HG03095 (cell line): ENCODE measurements around the gene GALNT9.

Experiments
- ATAC-seq: cut with Tn5 transposase; IDR thresholded peaks from one replicate; pipeline ENCODE4 v1.9.1; 2021; ENCODE audit warnings: moderate library complexity; ENCODE audit not compliant: unreplicated experiment

The GALNT9 gene

DNA sequence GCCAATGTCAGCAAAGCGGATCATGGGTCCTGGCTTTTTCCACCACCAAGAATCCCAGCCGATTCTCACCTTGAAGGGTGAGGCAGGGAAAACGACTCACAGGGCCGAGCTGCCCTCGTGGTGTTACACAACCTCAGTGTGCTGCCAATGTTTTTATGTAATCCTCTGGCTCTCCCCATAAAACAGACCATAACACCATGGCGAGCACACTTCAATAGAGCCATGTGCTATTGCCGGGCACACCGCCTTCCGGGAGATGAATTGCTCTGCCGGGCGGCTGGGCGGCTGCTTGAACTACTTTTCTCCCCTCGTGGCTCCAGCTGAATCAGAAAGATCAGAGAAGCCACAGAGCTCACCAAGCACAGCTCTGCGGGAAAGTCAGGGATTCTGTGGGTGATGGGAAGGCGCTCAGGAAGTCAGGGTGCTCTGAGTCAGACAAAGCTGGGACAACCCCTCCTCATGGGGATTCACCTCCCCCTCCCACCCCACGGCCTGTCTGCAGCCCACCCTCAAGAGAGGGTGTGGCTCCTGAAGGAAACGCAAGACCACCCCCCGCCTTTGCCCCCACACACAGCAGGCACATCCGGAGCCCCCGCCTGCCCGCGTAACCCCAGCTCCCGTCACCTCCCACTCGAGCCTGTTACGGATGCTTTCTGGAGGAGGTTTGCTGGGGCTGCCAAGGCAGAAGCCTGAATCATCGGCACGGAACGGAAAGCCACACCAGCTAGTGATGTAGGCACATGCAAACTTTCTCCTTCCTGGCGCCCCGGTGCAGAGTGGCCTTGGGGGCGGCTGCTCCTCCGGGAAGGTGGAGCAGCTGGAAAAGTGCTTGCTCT is 1.8 kb downstream of the GALNT9 start:
- no peak for ATAC-seq

DNA sequence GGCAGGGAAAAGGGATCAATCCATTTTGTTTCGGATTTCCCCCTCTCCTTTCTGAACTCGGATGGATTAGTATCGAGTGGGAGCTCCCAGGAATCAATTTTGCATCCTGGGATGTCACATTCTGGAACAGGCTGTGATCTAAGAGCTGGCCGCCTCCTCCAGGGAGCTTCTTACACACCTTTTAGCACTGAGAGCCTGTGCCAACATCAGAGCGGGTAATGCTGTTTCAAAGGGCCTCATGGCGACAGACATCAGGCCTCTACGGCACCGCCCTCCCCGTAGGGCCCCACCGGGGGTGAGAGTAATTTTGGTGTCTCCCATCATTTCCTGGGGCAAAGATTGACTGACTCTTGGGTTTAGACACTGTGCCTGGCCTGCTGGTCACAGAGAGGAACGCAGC is 2.7 kb downstream of the GALNT9 start:
- ATAC-seq = no peak

DNA sequence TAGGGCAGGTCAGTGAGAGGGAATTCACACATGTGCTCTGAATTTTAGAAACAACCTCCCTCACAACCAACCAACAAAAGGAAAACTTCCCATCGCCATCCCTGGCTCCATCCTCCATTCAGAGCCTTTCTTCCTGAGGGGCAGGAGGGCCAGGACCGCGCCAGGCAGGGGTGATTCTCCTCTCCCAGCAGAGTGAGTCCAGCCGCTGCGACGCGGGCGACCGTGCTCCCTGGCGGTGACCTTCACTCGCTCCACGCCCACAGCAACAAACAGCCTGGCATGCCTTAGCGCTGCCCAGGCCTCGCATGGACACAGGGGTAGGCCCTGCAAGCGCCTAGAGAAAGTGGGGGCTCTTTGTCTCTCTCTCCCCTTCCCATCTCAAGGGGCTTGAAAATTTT is 3.7 kb downstream of the GALNT9 start:
- no peak for ATAC-seq

DNA sequence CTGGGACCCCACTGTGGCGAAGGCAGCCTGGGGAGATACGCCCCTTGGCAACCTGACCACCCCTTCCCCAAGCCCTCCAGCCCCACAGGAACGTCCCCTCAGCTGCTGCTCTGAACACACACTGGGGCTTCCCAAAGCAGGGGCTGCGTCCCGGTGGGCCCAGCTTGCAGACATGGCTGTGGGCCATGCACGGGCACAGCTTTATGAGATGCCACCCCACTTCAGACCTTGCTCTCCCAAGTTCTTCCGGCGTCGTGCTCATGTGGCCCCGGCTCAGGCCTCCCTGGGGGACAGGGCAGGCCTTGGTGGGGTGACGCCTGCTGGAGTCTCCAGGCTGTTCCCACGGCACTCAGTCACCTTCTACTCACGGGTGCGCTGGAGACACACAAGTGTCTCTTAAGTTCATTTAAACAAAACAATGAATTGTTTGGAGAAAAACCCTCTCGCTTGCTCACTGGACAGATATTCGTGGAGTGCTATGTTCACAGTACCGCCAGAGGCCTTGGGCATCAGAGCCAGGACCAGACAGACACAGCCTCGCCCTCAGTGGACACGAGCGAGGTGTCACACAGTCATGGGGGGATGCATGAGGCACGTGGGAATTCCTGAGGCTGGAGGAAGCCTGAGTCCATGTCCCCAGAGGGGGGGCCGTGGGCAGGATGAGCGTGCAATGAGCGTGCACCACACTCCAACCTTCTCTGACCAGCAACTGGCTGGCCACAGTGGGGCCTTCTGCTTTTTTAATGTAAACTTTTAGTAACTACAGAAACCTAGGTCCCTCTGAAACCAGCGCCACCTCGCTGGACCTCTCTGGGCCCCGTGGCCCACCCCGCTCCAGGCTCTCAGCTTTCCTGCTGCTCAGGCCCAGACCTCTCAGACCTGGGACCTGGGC is 4.3 kb downstream of the GALNT9 start:
- no peak for ATAC-seq

DNA sequence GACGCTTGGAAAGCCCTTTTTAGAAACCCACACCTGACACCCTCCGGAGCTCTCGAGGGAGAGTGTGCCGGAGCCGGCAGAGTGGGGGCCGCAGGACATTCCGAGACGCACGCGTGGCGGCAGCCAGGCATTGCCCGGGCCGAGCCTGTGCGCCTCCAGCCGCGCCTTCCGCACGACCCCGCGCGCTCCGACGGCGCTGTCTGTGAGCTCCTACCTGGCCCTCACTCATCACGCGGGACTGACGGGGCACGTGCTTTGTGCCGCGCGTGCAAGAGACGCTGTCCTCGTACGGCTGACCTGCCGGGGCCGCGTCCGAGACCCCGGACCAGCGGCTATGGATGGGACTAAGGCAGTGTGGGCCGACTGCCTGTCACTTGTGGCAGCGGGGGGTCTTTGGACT is 5.2 kb downstream of the GALNT9 start:
- ATAC-seq = no peak

DNA sequence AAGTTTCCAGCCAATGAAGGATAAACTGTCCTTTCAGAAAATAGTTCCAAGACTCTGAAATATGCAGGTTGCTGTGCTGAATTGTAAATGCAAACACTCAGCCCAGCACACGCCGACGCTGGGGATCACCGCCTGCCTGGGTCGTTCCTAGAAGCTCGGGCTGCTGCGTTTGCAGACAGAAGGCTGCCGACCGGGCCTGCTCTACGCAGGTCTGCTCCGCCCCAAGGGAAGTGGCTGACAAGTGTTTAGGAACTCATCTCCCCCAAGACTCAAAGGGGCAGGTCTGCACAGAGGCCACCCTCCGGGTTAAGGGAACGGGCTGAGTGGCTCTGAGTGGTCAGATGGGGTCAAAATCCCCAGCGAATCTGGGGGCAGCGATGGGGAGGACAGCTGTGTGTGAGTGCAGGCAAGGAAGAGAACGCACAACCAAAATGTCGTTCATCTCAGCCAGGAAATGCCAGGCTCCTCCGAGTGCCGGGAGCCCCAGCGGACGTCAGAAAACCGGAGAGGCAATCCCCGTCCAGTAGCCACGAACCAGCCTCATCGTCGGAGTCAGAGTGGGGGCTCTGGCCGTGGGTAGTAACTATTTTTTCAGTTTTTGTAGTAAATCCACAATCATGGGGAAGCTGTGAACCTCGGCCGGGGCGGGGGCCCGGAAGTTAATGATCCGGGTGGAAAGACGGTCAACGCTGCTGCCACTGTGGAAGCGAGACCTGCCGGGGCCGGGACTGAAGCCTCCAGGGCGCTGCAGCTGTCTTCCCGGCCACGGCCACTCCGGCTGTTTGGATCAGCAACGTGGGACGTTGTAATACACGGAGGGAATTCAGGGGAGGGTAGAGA is 6.0 kb downstream of the GALNT9 start:
- no peak for ATAC-seq

DNA sequence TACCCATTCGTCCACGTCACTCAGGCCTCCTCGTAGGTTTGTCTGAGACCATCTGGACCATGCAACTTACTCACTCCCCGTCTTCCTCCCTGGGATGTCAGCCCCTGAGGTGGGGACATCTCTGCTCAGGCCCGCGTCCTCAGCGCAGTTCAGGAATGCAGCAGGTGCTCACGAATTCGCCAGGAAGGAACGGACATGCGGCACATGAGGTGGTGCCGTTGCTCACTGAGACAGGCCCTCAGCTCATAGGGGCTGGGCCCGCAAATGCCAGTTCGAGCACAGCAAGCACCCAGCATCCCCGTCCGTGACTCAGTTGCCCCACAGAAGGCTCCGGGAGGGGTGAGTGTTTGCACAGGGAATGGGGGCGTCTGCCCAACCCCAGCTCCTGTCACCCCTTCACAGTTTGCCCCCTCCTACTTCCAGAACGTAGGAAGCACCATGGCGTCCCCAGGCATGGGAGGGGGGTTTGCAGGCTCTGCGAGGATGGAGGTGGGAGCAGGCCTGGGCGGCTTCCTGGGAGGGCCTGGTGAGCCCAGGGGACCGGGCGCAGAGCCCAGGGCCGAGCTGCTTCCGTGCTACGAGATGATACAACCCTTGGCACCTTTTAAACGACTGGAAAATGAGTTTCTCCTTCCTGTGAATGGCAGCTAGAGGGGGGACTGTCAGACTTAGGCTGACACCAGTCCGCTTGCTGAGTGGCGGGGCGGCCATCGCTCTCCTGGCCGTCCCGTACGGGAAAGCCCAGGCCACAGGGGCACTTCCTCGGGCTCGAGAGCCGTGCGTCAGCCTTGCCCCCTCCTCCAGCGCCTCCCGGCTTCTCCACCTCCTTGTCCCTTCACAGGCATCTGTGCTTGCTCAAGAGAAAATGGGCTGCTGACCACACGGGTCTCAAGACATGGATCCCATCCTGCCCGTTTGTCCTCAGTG is 6.9 kb downstream of the GALNT9 start:
- ATAC-seq = no peak

DNA sequence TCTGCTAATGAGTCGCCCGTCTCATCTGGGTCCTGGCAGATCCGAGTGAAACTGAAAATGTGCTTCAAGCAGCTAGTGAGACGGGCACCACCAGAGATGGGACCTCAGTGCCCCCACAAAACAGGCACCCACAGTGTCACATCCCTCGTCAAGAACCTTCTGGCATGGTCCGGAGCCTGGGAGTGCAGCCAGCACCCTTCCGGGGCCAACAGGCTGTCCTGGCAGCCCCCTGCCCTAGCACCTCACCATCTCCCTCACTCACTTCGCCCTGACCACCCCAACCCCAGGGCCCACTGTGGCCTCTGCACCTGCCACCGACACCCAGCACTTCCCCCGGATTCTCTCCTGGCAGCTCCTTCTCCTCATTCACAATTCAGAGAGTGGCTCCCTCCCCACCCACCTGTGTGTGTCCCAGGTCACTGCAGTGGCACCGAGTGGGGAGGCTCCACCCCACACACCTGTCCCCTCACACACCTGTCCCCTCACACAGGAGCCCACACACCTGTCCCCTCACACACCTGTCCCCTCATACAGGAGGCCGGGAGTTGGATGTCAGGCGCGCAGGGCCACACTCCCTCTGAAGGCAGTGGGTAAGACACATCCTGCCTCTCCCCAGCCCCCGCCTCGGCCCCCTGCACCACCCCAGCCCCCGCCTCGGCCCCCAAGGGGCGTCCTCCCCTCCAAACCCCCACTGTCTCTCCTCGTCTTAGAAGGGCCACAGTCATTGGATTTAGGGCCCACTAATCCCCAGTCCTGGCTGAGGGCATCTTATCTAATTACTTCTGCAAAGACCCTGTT is 7.9 kb downstream of the GALNT9 start:
- no peak for ATAC-seq

DNA sequence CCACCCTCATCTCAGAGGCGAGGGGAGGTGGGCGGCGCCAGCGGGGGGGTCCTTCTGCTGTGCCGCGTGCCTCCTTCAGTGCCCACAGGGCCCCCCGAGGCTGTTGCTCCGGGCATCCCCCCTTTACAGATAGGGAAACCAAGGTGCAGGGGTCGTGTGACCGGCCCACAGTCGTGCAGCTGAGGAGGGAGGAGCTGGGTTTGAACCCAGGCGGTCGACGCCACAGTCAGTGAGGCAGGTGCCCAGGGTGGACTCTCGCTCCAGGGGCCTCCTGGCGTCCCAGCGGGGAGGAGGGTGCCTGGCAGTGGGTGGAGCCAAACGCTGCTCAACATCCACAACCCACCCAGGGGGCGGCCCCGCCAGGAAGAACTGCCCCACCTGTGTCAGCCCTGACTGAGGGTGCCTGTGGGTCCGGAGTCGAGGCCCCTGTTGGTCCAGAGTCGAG is 8.6 kb downstream of the GALNT9 start:
- ATAC-seq = no peak

DNA sequence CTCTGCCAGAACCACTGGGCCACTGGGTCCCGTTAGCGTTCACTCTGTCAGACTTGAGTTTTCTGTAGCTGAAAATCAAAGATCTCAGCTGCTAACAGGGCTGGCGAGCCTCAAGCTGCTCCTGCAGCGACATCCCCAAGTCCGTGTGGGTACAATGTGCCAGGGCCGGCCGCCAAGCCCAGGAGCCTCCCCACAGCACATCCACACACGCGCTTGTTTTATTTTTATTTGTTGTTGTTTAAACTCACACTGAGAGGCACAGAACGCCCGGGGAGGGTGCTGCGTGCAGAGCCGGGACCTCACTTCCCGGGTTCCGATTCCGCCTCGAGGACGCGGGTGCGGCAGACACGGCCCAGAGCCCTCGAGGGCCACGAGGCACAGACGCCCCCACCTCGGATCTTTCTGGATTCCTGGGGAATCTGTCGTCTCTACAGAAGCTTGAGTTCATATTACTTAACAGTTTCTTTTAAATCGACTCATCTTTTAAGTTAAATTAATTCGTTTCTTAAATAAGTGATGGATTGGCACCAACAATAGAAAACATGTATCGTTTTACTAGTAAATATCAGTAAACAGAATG is 9.3 kb downstream of the GALNT9 start:
- ATAC-seq = no peak

DNA sequence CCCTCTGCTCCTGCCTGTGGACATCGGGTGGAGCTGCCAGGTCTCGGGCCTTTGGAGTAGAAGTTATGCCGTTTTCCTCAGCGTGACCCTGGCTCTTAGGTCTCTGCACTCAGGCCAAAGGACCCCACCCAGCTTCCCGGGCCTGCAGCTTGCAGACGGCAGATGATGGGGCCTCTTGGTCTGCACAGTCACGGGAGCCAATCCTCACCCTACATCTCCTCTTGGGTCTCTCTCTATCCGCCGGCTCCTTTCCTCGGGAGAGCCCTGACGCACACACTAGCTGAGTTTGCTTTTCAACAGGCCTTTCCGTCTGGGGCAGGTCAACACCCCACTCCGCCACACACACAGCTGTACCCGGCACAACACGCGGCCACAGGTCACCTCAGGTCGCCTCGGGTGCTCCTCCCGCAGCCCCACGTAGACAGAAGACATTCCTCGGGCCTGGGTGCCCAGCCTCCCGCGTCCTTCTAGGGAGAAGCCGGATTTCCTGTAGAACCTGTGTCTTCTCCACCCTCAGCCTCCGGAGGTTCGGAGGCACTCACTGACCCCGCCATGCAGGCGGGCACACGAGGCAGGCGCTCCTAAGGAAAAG is 9.9 kb downstream of the GALNT9 start:
- ATAC-seq = no peak

DNA sequence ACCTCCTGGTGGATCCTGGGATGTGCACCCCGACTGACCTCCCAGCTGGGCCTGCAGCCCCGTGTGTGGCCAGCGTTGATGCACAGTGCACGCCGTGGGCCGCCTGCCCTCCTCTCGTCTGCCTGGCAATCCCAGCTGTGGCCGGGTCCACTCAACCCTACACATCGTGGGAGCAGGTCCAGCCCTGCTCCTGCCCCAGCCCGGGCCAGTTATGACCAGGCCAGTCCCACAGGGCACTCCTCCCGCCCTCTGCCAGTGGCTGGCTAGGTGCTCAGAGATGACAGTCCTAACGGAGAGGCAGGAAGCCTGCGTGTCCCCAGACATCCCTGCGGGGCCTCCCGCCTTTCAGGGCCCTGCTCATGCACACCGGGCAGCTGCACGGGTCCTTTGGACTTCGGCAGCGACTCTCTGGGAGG is 10.8 kb downstream of the GALNT9 start:
- ATAC-seq = no peak

DNA sequence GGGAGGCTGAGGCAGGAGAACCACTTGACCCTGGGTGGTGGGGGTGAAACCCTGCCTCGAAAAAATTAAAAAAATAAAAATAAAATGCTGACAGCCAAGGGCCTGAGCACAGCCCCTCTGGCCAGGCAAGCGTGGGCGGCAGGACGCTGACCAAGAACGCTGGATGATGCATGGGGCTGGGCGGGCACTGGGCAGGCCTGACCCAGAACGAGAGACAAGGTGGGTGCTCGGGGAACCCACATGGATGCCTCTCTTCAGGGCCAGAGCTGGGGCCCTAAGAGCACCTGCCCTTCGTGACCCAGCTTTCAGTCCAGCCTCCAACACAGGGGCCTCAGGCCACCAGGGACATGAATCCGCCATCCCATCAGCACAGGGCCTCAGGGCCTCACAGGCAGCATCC is 11.3 kb downstream of the GALNT9 start:
- no peak for ATAC-seq

DNA sequence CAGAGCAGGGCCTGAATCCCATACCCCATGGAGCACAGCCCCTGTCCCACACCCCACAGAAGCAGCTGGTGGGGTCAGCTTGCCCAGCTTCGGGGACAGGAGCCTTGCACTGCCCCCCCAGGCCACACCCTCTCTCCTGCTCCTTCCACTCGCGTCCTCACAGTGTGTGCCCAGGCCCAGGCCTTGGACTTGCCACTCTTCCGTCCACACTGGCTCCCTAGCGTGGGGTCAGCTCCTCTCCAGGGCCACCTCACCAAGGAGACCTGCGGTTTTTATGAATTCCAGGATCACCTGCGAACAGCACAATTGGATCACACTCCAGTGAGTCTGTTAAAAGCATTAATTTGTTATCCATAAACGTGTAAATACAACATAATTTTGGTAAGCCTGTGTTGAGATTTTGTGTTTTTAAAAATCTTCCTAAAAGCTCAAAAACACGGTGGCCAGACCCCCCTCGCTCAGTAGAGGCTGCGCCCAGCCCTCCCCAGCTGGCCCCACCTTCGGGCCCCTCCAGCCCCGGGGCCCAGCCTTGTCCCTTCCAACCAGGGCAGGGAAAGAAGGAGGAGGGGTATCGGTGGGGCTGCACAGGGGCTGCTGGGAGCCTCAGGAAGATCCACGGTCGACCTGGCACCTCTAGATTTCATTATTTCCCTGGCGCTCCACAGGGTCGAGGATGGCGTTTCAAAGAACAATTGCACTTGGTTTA is 12.0 kb downstream of the GALNT9 start:
- no peak for ATAC-seq

DNA sequence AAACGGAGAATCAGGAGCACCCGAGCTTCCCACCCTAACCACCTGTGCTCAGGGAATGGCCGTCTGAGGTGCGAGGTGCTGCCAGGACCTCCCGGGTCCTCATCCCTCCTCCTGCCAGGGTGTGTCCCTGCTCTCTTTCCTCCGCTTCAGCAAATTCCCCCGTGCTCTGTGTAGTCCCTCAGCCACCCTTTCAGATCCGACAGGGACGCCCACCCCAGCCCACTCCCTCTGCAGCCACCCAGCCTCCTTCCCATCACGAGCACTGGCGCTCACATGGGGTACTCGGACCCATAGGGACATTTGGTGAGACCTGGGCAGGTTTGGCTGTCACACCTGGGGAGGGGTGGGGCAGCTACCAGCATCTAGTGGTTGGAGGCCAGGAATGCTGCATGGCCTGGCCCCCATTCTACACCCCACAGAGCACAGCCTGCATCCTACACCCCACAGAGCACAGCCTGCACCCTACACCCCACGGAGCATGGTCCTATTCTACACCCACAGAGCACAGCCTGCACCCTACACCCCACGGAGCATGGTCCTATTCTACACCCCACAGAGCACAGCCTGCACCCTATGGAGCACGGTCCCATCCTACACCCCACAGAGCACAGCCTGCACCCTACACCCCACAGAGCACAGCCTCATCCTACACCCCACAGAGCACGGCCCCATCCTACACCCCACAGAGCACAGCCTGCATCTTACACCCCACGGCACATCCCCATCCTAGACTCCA is 12.7 kb downstream of the GALNT9 start:
- ATAC-seq = no peak

DNA sequence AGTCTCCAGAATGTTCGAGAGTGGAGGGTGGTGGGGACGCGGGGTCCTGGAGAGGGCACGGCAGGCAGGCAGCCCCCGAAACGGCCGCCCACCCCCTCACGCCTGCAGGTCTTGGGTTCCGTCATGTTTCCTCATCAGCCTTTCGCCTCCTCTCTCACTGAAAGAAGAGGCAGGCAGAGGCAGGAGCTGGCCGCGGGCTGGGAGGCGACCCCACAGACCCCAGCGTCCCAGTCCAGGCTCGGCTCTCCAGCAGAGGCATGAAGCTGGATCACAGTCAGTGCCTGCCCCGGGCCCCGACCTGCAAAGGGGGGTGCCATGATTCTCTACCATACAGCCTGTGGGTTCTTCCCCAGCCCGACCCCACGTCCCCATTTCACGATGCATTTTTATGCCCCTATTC is 13.4 kb downstream of the GALNT9 start:
- ATAC-seq = no peak

DNA sequence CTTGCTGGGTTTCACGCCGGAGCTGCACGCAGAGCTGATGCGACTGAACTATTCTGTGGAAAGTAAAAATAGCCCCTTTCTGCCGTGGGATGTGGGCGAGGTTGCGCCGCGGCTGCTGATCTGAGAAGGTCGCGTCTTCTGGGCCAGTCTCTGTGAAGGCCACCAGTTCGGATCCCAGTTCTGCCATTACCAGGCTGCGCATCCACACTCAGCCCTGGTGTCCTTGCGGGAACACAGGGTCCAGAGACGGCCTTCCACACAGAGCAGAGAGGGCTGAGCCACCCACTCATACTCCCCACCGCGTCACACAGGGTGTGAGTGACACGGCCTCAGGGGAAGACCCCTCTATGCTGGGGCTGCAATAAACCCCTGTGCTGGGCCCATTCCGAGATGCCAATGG is 13.9 kb downstream of the GALNT9 start:
- no peak for ATAC-seq
